Muscle layer of colon (tissue), 2 donors: Measurements from ENCODE around the gene CD8B2.
"Not testable (repeated sequence)": the region's sequence is repeated elsewhere in the genome, so short reads cannot be mapped to it uniquely, and the experiment has no call there.

Source experiments
- H3K27ac ChIP-seq: one replicate; pipeline ENCODE4 v1.7.0; 2013; ENCODE audit warnings: low read depth, mild to moderate bottlenecking, low read length, moderate library complexity
- H3K27me3 ChIP-seq, 2 donors: one replicate each; pipeline ENCODE4 v1.7.0; 2013; ENCODE audit warnings: low read length in 2 of 2, mild to moderate bottlenecking in 2 of 2; ENCODE audit not compliant: insufficient read depth in 2 of 2, control insufficient read depth in 1 of 2
- H3K36me3 ChIP-seq: one replicate; pipeline ENCODE4 v1.7.0; 2013; ENCODE audit warnings: mild to moderate bottlenecking, low read length; ENCODE audit not compliant: insufficient read depth
- H3K4me1 ChIP-seq: one replicate; pipeline ENCODE4 v1.7.0; 2013; ENCODE audit warnings: mild to moderate bottlenecking, low read length; ENCODE audit not compliant: insufficient read depth
- H3K4me3 ChIP-seq, 2 donors: one replicate each; pipeline ENCODE4 v1.7.0; 2013; ENCODE audit warnings: low read length in 2 of 2, low read depth in 1 of 2, mild to moderate bottlenecking in 1 of 2, moderate library complexity in 1 of 2
- H3K9ac ChIP-seq: one replicate; pipeline ENCODE4 v1.7.0; 2013; ENCODE audit warnings: low read length
- H3K9me3 ChIP-seq: one replicate; pipeline ENCODE4 v1.7.0; 2013; ENCODE audit warnings: mild to moderate bottlenecking, low read length
- donor health status: abdominal sarcoma.
- donor health status: Adenocarcinoma of cecum.

The CD8B2 gene

DNA sequence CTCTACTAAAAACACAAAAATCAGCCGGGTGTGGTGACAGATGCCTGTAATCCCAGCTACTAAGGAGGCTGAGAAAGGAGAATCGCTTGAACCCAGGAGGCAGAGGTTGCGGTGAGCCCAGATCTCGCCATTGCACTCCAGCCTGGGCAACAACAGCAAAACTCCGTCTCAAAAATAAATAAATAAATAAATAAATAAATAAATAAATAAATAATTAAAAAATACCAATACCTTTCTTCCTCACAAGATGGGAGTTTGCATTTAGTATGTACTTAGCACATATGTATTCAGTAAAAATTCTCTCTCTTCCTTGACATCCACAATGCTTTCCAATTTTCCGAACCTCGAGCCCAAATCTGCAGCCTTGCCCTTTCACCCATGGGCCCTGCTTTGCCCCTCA is 13.2 kb downstream of the CD8B2 start:
- not testable (repeated sequence) for H3K27me3 ChIP-seq, H3K27ac ChIP-seq, H3K36me3 ChIP-seq, H3K9me3 ChIP-seq, H3K4me1 ChIP-seq, H3K4me3 ChIP-seq, H3K9ac ChIP-seq

DNA sequence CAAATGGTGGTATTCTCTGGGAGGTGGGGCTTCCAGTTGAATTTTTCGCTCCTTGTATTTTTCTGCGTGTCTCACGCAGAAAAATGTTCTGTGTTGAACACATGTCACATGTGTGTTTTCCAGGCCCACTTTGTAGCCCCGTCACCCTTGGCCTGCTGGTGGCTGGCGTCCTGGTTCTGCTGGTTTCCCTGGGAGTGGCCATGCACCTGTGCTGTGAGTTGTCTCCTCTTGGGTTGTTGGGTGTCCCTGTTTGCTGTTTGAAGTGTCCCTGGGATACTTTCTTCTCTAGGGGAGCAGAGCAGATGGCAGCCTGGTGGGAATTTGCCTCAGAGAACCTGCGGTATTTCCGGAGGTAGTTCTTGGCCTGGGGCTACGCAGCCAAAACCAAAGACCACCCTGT is 15.2 kb downstream of the CD8B2 start:
- H3K27me3 ChIP-seq, H3K36me3 ChIP-seq, H3K9me3 ChIP-seq, H3K4me1 ChIP-seq, H3K9ac ChIP-seq, H3K27ac ChIP-seq, H3K4me3 ChIP-seq: not testable (repeated sequence)

DNA sequence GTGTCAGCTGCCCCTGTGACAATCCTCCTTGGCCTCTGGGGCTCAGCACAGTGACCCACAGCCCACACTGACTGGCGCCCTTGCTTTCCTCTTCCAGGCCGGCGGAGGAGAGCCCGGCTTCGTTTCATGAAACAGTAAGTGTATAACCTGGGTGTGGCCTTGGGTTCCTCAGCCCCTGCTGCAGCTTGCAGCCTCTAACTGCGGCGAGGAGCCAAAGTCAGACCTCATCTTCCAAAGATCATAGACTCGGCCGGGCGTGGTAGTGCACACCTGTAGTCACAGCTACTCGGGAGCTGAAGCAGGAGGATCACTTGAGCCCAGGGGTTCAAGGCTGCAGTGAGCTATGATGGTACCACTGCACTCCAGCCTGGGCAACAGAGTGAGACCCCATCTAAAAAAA is 17.0 kb downstream of the CD8B2 start:
- not testable (repeated sequence) for H3K9ac ChIP-seq, H3K4me1 ChIP-seq, H3K27me3 ChIP-seq, H3K36me3 ChIP-seq, H3K4me3 ChIP-seq, H3K9me3 ChIP-seq, H3K27ac ChIP-seq

DNA sequence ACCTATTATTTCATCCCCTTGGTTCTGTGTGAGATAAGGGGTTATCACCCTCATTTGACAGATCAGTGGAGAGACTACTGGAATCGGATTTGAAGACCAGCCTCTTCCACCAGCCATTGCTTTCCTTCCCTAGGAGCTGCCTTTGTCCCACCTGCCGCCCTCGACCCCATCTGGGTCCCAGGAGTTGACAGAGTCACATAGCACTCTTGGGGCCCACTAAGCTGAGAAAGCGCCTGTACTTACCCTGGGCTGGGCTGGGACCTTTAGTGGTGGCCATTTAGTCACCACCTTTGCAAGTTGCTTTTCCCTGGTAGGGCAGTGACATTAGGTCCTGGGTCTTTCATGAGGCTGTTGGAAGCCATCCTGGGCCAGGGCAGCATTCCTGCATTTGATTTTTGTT is 17.6 kb downstream of the CD8B2 start:
- H3K9me3 ChIP-seq, H3K9ac ChIP-seq, H3K27me3 ChIP-seq, H3K36me3 ChIP-seq, H3K27ac ChIP-seq, H3K4me3 ChIP-seq, H3K4me1 ChIP-seq: not testable (repeated sequence)

DNA sequence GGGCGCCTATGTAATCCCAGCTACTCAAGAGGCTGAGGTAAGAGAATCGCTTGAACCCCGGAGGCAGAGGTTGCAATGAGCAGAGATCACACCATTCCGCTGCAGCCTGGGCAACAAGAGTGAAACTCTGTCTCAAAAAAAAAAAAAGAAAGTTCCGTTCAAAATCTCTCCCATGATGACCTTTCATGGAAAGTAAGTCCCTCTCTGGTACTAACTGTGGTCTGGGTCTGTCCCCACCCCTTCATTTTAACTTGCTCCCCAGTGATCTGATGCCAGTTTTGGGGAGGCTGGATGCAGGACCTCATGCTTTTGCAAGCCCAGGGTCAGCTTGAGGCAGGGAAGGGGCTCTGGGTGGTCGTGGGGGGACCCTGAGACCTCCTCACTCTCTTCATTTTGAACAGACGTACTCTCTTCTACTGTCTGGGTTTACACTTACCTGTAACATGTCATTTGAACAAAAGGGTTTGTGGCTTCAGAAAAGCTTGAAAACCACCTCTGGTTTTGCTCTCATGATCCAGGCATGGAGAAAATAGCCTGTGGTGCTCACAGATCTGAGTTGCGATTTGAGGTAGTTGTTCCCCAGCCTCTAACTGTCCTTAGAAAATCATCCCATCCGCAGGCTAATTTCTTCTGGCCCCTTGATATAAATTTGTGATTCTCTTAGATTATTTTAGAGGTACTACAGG is 19.0 kb downstream of the CD8B2 start:
- H3K9me3 ChIP-seq, H3K27ac ChIP-seq, H3K36me3 ChIP-seq, H3K9ac ChIP-seq, H3K4me3 ChIP-seq, H3K27me3 ChIP-seq, H3K4me1 ChIP-seq: not testable (repeated sequence)

DNA sequence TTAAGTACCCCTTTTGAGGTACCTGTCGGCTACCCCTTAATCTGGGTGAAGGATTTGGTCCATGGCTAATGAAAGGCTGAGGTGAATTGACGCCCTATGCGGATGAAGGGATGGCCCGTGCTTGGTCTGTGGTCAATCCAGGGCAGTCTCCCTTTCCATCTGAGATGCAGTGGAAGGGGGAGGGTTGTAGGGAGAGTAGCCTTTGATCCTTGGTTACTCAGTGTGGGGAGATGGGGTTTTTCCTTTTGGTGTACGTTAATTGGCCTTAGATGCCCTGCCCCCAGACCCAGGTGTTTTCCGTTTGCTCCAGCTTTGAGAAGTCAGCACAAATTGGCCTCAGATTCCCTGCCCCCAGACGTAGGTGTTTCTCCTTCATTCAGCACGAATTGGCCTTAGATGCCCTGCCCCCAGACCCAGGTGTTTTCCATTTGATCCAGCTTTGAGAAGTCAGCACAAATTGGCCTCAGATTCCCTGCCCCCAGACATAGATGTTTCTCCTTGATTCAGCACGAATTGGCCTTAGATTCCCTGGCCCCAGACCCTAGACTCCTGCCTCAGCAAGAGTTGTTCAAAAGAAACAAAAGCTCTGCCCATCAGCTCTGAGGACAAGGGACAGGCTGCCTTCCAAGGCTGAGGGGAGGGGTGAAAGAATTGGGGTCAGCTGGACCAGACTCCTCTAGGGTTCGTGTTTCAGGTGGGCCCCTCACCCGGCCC is 21.7 kb downstream of the CD8B2 start:
- not testable (repeated sequence) for H3K9ac ChIP-seq, H3K4me3 ChIP-seq, H3K27ac ChIP-seq, H3K4me1 ChIP-seq, H3K27me3 ChIP-seq, H3K36me3 ChIP-seq, H3K9me3 ChIP-seq

DNA sequence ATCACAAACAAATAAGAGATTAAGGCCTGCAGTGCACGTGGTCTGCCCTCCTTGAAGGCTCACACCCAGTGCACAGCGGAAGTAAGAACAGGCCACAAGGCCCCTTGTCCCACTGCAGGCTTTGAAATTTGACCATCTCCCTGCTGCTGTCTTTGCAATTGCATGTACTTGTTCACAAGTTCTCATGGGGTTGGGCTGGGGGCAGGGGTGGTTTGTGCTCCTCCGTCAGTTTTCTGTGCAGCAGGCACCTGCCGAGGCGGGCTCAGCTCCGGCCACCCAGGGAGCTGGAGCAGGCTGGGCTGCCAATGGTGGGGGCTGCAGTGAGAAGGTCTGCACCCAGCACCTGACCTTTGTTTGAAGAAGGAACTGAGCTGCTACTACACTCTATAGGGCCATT is 22.2 kb downstream of the CD8B2 start:
- not testable (repeated sequence) for H3K4me3 ChIP-seq, H3K27me3 ChIP-seq, H3K9ac ChIP-seq, H3K27ac ChIP-seq, H3K4me1 ChIP-seq, H3K36me3 ChIP-seq, H3K9me3 ChIP-seq

DNA sequence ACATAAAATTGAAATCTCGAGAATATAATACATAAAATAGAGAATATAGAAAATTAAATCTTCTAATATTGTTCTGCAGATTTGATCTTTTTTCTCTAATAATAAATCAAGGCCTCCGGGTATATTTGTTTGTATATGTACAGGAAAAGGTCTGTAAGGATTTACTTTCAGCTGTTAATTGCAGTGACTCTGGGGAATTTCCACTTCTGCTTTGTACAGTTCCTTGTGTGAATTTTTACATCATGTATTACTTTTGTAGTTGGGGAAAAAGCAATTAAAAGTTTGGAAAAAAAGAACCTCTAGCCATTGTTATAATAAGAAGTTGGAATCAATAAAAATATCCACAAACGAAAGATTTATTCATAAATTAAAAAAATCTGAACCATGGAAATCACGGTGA is 23.6 kb downstream of the CD8B2 start:
- not testable (repeated sequence) for H3K9ac ChIP-seq, H3K4me1 ChIP-seq, H3K36me3 ChIP-seq, H3K27me3 ChIP-seq, H3K9me3 ChIP-seq, H3K4me3 ChIP-seq, H3K27ac ChIP-seq

DNA sequence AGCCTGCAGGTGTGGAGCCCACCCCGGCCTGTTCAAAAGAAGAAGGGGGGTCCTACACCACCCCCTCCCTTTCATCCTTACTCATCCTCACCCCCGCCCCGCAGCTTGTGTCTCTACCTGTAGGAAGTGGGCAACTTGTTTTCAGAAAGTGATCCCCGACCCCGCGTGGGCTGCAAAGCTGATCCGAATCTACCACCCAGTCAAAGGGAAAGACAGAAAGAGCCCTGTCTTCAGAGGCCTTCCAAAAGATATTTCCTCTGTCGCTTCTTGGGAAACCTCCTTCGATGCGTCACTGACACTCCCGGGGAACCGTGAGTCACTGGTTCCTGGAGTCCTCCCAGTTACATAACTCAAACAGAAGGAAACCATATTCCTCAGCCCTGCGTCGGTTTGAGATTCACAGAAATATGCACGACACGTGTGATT is 24.3 kb downstream of the CD8B2 start:
- H3K9ac ChIP-seq, H3K27ac ChIP-seq, H3K4me1 ChIP-seq, H3K4me3 ChIP-seq, H3K9me3 ChIP-seq, H3K36me3 ChIP-seq, H3K27me3 ChIP-seq: not testable (repeated sequence)

DNA sequence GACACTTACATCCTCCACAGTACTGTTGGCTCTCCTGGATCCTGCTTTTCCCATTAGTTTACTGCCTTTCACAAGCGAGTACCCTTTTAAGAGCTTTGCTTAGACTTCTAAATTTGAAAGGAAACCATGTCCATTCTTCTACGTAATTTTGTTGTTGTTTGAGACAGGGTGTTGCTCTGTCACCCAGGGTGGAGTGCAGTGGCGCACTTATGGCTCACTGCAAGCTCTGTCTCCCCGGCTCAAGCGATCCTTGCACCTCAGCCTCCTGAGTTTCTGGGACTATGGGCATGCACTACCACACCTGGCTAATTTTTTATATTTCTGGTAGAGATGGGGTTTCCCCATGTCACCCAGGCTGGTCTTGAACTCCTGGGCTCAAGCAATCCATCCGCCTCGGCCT is 24.8 kb downstream of the CD8B2 start:
- H3K4me1 ChIP-seq, H3K27me3 ChIP-seq, H3K4me3 ChIP-seq, H3K9me3 ChIP-seq, H3K9ac ChIP-seq, H3K27ac ChIP-seq, H3K36me3 ChIP-seq: not testable (repeated sequence)

DNA sequence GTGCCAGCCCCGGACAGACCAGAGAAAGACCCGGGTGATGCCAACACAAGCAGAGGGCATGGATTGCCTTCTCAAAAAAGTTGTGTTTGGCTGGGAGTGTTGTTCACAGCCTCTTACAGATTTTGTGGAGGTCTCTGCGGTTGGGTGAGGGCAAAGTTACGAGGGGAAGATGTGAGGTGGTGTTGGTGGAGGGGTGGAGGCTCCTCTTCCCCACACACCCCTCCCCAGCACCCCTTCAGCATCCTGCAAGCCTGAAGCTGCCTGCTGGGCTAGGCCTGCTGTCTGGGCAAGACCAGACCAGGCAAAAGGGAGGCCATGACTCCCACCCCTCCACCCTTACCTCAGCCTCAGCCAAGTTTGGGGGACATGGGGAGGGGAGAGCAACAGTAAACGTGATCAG is 26.2 kb downstream of the CD8B2 start:
- not testable (repeated sequence) for H3K9me3 ChIP-seq, H3K9ac ChIP-seq

DNA sequence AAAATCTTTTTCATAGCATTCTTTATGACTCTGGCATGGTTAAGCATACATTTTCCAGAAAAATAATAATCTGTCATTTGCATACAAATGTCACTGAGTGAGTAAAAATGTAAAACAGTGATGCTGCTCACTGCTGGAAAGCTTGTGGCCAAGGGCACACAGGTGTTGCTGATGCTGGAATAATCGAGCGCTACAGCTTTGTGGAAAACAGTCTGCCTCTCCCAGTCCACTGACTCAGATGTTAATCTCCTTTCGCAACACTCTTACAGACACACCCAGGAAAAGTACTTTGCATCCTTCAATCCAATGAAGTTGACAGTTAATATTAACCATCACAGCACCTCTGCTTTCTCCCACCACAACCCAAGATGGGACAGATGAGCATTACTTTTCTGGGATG is 27.7 kb downstream of the CD8B2 start:
- not testable (repeated sequence) for H3K9me3 ChIP-seq, H3K4me3 ChIP-seq, H3K36me3 ChIP-seq, H3K27me3 ChIP-seq, H3K9ac ChIP-seq, H3K4me1 ChIP-seq, H3K27ac ChIP-seq

More for the DNA sequence above, 26.2 kb downstream of the CD8B2 start:
- H3K4me1 ChIP-seq, H3K36me3 ChIP-seq, H3K27me3 ChIP-seq, H3K4me3 ChIP-seq, H3K27ac ChIP-seq: not testable (repeated sequence)
